Activated gamma-delta T cell (primary cell): Measurements from ENCODE around the gene BEGAIN.

Source experiments
- DNase-seq: peaks from one replicate; lab custom pipeline; 2025; lab: John Stamatoyannopoulos, UW

The BEGAIN gene

DNA sequence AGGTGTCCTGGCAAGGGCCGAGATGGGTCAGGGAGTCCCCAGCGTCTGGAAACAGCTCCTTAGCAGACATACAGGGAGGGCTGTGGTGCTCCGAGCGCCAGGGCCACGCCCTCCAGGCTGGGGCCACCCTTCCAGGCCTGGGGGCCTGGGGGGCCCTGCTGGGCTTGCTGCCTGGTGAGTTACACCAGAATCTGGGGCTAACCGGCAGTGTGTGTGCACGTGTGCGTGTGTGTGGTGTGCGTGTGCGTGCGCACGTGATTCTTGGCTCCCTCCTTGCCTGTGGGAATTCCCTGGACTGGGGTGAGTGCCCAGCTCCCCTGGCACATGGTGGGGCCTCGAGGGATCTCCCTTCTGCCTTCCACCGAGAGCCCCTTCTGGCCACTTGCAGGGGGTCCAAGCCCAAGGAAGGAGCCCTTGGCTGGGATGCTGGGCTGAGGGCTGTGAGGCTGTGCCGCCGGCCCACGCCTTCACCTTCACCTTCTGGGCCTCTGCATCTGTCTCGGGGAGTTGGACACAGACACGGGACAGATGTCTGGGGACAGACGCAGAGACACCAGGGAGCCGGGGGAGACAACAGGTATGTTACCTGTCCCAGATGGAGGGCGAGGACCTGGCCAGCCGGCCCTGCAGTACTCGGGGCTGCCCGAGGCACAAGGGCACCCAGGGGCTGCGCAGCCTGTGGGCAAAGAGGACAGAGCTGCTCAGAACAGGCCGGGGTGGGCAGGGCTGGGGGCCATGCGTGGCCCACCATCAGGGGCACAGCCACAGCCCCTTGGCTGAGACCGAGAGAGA lies 37.2 kb downstream of the BEGAIN start:
- no peak for DNase-seq

GRCh38 chr14:100548939-100549338 lies 38.3 kb downstream of the BEGAIN start:
- no peak for DNase-seq

DNA sequence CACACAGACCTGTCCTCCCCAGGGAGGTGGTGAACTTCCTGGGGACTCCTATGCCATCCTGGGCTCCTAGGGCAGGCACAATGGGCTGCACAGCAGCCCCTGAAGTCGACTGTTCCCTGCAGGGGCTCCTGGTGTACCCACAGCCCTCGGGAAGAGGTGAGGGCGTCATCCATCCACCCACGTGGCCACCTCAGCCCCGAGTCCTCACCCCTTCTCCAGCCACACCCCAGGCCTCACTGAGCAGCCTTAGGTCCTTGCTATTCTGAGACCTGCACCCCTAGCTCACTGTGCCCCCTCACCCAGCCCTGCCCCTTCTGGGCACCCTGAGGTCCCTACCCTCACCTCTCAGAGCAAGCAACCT lies 38.9 kb downstream of the BEGAIN start:
- no peak for DNase-seq

DNA sequence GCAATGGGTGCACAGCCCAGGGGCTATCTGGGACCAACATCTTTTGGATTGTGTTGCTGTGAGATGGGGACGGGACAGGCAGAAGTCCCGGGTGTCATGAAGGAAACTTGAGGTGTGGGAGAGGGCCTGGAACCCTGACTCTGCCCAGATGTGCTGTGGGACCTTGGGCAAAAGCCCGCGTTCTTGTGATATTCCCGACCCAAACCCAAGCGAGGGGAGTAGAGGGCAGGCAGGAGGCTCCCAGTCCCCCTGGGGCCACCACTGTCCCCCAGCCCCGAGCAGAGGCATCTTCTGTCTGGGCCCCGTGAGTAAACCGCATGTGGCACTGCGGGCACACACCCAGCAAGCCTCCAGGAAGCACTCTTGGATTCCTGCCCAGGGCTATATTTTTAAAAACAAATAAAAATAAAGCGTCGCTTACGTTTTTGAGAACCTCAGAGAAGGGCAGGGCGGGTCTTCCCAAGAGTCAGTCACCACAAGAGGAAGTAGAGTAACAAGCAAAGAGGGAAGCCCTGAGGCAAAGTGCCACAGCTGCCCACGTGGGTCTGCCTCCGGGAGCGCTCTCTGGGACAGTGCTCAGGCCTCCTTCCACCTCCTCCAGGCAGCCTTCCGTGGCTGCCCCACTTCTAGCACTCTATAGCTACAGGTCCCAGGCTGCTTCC lies 39.5 kb downstream of the BEGAIN start:
- no peak for DNase-seq

DNA sequence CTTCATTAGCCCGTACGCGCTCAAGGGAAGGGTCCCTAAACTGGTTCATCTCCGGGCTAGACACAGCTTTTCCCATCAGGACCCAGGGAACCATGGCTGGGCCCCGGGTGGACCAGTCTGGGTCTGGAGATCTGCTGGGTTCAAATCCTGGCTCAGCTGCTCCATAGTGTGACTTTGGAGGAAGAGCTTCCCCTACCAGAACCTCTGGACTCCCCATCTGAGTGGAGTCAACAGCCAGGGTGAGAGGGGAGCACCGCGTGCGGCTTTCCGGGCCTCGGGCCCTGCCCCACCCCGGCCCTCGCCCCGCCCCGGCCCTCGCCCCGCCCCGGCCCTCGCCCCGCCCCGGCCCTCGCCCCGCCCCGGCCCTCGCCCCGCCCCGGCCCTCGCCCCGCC lies 41.2 kb downstream of the BEGAIN start:
- DNase-seq = no peak

- no peak for DNase-seq
Observed at GRCh38 chr14:100545359-100545758, 41.9 kb downstream of the BEGAIN start.

- no peak for DNase-seq
Observed at GRCh38 chr14:100544506-100545141, 42.6 kb downstream of the BEGAIN start.

DNA sequence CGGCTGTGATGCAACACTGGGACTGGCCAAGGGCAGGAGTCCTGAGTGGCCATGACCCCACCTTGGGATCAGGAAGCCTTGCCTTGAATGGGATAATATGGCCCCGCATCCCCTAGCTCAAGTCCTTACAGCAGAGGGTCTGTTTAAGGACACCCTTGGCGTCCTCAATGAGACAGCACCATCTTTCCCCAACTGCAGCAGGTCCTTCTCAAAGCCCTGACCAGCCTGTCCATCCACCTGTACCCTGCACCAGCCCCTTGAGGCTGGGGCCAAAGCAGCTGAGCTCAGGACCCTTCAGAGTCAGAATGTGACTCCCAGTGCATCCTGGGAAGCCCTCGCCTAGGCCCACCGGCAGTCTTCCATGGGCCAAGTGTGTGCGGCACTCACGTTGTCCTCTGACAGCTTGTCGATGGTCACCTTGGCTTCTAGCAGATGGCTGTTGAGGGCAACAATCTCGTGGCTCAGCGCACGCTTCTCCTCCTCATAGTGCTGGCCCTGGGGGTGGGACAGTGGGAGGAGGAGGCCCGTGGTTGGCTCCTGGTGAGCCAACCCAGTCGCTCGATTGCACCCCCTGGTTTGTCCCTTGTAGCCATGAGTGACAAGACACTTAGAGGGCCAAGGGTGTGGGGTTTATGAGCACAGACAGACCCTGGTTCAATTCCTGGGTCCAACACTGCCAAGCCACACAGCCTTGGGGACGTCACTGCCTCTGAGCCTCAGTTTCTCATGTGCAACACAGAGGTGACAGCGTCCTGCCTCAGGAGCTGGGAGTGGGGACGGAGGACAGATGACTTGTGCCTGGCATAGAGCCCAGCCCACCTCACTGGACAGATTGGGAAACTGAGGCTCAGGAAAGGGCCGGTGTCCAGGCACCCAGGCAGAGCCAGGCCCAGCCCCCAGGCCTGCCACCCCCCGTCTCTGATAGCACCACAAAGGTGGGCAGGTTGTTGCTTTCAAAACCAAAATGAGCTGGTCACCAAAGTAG lies 43.5 kb downstream of the BEGAIN start:
- DNase-seq = no peak

GRCh38 chr14:100542619-100543205 lies 44.5 kb downstream of the BEGAIN start:
- DNase-seq = no peak

GRCh38 chr14:100541621-100542560 lies 45.3 kb downstream of the BEGAIN start:
- DNase-seq = no peak

- no peak for DNase-seq
Observed at GRCh38 chr14:100540926-100541620, 46.1 kb downstream of the BEGAIN start.

- DNase-seq = no peak
Observed at GRCh38 chr14:100540141-100540925, 46.9 kb downstream of the BEGAIN start.

- no peak for DNase-seq
Observed at GRCh38 chr14:100539766-100540140, 47.5 kb downstream of the BEGAIN start.

DNA sequence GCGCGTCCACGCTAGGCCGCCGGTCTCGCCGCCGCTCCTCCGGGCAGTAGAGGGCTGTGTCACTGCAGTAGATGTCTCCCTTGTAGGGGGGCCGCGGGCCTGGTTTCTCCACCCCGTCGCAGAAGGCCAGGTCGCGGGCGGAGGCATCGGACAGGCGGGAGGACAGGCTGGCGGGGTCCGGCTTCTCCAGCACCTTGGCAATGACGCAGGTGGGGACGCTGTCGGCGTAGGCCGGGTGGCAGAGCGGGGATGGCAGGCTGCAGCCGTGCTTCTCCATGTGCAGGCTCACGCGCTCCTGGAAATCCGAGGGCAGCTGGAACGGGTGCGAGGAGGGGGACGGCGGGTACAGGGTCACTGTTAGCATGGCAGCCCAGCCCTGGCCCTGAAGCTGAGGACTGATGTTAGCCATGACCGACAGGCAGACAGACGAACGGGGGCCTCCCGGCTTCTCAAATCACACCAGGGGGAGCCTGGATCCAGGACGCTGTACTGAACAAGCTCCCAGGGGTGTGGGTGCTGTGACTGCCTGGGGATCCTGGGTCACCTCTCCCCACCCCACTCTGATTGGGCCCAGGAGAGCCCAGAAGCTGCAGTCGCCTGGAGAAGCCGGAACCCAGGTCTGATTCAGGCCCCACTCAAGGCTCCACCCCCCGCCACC lies 48.1 kb downstream of the BEGAIN start:
- no peak for DNase-seq

- no peak for DNase-seq
Observed at GRCh38 chr14:100538351-100539002, 48.7 kb downstream of the BEGAIN start.

- DNase-seq = no peak
Observed at GRCh38 chr14:100537446-100538350, 49.5 kb downstream of the BEGAIN start.
